Measurements from ENCODE around the gene NRM. TPM values are rescaled to one million over a fixed set of nuclear protein-coding genes. Genes with fewer than 3 reads are reported as not detected.

NRM gene, protein sequence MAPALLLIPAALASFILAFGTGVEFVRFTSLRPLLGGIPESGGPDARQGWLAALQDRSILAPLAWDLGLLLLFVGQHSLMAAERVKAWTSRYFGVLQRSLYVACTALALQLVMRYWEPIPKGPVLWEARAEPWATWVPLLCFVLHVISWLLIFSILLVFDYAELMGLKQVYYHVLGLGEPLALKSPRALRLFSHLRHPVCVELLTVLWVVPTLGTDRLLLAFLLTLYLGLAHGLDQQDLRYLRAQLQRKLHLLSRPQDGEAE
- 7.2 and 10.3 TPM in 2 replicates for total RNA-seq

GRCh38 chr6:30690403-30691207 is at the start of gene NRM:
Gene NRM, minus strand, starts transcription at chr6:30690984. Its CDS starts 10 bp downstream, at chr6:30690974.

DNA sequence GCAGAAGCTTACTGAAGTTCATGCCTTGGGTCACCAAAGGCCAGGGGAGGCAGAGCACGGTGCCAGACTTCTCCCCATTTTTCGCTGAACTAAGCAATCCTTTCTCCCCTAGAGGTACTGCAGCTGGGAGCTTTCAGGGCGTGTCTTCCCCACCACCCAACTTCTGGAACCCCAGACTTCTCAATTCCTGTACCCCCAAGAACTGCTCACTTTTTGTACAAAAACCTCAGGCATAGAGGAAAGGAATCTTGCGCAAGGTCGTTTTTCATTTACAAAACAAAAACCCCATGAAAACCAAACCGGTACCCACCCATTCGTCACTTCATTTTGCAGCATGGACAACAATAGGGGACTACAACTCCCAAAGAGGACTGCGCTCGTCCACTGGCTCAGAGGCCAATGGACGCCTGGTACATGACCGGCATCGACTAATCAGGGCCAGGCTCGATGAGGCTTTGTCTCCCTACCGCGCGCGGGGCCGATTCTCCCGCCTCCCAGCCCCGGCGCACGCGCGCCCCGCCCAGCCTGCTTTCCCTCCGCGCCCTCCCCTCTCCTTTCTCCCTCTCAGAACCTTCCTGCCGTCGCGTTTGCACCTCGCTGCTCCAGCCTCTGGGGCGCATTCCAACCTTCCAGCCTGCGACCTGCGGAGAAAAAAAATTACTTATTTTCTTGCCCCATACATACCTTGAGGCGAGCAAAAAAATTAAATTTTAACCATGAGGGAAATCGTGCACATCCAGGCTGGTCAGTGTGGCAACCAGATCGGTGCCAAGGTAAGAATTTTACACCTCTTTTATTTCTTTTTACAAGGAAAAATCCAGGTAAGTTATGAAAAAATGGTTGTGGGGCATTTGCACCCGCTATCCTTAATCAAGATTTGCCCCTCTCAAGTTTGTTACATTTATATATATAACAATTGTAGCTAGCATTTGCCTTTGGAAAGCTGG is 29.3 kb upstream of the NRM start, which contains the start of gene TUBB:
TSS of gene TUBB (plus strand) at position 562 of the 947 bp plus-strand sequence. CDS start at position 717, 155 bp downstream.

DNA sequence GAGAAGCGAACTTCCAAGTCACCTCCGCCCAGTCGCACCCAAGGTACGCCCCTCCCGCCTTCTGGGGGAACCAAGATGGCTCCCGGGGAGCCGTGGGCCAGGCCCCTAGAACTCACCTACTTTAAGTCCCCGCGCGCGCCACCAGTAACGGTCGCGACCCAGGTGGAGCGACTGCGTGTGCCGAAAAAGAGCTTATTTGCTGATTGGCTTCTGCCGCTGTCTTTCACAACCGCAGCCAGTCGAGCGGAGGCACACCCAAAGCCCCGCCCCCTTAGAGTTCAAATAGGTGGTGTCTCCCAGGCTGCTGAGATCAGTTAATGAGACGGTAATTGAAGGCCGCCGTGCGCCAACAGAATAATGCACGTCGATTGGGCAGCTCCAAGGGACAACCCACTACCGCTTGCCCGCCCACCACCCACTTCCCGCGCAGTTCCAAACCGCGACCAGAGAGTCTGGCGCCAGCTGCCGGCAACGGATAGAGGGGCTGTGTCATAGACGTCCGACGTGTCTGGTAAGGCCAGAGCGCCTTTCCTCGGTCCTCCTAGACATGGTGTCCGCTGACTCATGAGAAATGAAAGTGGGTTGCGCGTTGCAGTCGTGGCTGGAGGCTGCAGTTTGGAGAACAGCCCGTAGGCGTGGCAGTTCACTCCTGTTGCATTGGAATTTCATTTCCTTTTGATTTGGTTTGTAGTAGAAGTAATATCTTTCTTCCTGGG is 26.5 kb upstream of the NRM start, which contains the start of gene MDC1:
TSS of gene MDC1 (minus strand) at position 153 of the 716 bp plus-strand sequence. CDS start 2,106 bp downstream, outside the sequence.

DNA sequence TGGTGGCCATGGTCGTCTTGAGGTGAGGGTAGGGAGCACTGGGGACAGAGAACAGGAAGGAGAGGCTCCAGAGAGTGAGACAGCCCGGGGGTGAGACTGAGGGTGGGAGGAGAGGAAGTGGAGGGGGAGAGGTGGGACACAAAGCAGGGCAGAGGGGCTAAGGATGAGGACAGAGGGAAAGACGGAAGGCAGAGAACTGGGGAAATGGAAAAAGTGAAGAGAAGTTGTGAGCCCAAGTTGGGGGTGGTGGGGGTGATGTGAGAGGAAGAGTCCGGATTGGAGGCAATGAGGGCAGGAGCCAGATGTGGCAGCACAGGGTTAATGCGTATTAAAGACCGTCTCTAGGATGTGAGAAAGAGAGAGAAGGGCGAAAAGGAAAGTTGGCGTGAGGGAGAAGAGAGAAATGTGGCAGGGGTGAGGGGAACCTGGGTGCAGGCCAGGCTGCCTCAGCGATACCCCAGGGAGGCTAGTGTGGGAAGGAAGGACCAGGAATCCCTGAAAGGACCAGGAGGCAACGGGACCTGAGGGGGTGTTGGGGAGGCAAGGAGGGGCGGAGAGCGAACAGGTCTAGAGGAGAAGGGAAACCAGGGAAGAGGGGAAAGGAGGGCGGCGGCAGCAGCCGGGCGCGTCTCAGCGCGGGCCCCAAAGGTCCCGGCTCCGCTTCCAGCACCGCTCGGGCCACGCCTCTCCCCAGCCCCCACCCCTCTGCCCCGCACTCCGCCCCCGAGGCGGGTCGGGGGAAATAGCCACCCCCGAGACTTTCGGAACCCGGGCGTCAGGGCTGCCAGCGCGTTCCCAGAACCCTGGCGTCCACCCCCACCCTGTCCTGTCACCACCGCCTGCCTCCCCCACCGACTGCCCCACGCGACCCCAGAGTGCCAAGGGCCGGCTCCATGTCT is 4.5 kb downstream of the NRM start, which contains the start of gene PPP1R18:
TSS of gene PPP1R18 (minus strand) at position 637 of the 899 bp plus-strand sequence. CDS start at position 10, 627 bp downstream.

GRCh38 chr6:30672445-30673253 is 18.1 kb downstream of the NRM start, which contains the start of gene DHX16:
Gene DHX16, minus strand, starts transcription at chr6:30673006. Its CDS starts 165 bp downstream, at chr6:30672841.

GRCh38 chr6:30646450-30647241 is 44.1 kb downstream of the NRM start, which contains the start of gene C6orf136:
Gene C6orf136, plus strand, starts transcription at chr6:30647133. Its CDS starts 99 bp downstream, at chr6:30647232.

Other genes with a start within 250 kb of the NRM start
- 231 and 235 TPM in 2 replicates for gene HLA-E, start 201.5 kb downstream of the NRM start, total RNA-seq
- 49.1 and 70.9 TPM in 2 replicates for gene GNL1, start 134.5 kb downstream of the NRM start, total RNA-seq
- gene PRR3, start 133.7 kb downstream of the NRM start, total RNA-seq = 5.7 and 7.5 TPM in 2 replicates
- gene ABCF1, start 119.5 kb downstream of the NRM start, total RNA-seq = 22.5 and 32.6 TPM in 2 replicates
- gene PPP1R10, start 73.7 kb downstream of the NRM start, total RNA-seq = 21.6 and 25.9 TPM in 2 replicates
- 63.1 and 85.9 TPM in 2 replicates for gene MRPS18B, start 73.1 kb downstream of the NRM start, total RNA-seq
- gene ATAT1, start 64.1 kb downstream of the NRM start, total RNA-seq = 4.3 TPM in 2 replicates
- gene C6orf136, start 43.9 kb downstream of the NRM start, total RNA-seq = 4.3 and 5.2 TPM in 2 replicates
- 27.4 and 34.2 TPM in 2 replicates for gene DHX16, start 18.0 kb downstream of the NRM start, total RNA-seq
- gene PPP1R18, start 4.3 kb downstream of the NRM start, total RNA-seq = 42.7 and 51.6 TPM in 2 replicates
- 5.1 and 16.4 TPM in 2 replicates for gene MDC1, start 26.3 kb upstream of the NRM start, total RNA-seq
- 1,612 and 1,663 TPM in 2 replicates for gene TUBB, start 29.4 kb upstream of the NRM start, total RNA-seq
- gene FLOT1, start 51.7 kb upstream of the NRM start, total RNA-seq = 209 and 234 TPM in 2 replicates
- gene IER3, start 53.6 kb upstream of the NRM start, total RNA-seq = 45.0 and 49.6 TPM in 2 replicates
- 15.2 and 28.8 TPM in 2 replicates for gene DDR1, start 193.5 kb upstream of the NRM start, total RNA-seq
- gene GTF2H4, start 217.2 kb upstream of the NRM start, total RNA-seq = 12.4 and 22.3 TPM in 2 replicates
- 17.9 and 20.8 TPM in 2 replicates for gene VARS2, start 223.3 kb upstream of the NRM start, total RNA-seq
- gene SFTA2, start 241.2 kb upstream of the NRM start, total RNA-seq = not detected in 2 replicates
- not detected in 2 replicates for gene MUCL3, start 250.0 kb upstream of the NRM start, total RNA-seq

Data from myometrial cell (primary cell).